Panc1 (cell line): ENCODE measurements around the gene SLC4A5.

Source experiments
- POLR2AphosphoS5 ChIP-seq: IDR thresholded peaks from 2 replicates; pipeline ENCODE4 v1.6.1; 2012; ENCODE audit warnings: mild to moderate bottlenecking, low read depth, low read length, moderate library complexity
- TCF7L2 ChIP-seq: IDR thresholded peaks from 2 replicates; pipeline ENCODE4 v1.6.1; 2011; ENCODE audit warnings: mild to moderate bottlenecking, low read depth, low read length, inconsistent platforms
- TF ChIP-seq, protein P1 (sequence below): fragments of 450-650 bp; IDR thresholded peaks from 2 replicates; pipeline ENCODE4 v1.5.1; 2017; ENCODE audit warnings: mild to moderate bottlenecking
- TF ChIP-seq, protein P2 (sequence below), 2 experiments: IDR thresholded peaks; 2 replicates each; pipeline ENCODE4 v1.6.1; 2011 to 2012; ENCODE audit warnings: low read depth in 2 of 2, control low read depth in 1 of 2, low read length in 1 of 2, mild to moderate bottlenecking in 1 of 2, moderate library complexity in 1 of 2; ENCODE audit not compliant: insufficient read depth in 1 of 2

GRCh38 chr2:74375838-74376237 is 32.6 kb upstream of the SLC4A5 start:
- TF ChIP-seq, protein P1, sequence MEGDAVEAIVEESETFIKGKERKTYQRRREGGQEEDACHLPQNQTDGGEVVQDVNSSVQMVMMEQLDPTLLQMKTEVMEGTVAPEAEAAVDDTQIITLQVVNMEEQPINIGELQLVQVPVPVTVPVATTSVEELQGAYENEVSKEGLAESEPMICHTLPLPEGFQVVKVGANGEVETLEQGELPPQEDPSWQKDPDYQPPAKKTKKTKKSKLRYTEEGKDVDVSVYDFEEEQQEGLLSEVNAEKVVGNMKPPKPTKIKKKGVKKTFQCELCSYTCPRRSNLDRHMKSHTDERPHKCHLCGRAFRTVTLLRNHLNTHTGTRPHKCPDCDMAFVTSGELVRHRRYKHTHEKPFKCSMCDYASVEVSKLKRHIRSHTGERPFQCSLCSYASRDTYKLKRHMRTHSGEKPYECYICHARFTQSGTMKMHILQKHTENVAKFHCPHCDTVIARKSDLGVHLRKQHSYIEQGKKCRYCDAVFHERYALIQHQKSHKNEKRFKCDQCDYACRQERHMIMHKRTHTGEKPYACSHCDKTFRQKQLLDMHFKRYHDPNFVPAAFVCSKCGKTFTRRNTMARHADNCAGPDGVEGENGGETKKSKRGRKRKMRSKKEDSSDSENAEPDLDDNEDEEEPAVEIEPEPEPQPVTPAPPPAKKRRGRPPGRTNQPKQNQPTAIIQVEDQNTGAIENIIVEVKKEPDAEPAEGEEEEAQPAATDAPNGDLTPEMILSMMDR = no peak
- no peak for TF ChIP-seq POLR2AphosphoS5
- TF ChIP-seq, protein P2, sequence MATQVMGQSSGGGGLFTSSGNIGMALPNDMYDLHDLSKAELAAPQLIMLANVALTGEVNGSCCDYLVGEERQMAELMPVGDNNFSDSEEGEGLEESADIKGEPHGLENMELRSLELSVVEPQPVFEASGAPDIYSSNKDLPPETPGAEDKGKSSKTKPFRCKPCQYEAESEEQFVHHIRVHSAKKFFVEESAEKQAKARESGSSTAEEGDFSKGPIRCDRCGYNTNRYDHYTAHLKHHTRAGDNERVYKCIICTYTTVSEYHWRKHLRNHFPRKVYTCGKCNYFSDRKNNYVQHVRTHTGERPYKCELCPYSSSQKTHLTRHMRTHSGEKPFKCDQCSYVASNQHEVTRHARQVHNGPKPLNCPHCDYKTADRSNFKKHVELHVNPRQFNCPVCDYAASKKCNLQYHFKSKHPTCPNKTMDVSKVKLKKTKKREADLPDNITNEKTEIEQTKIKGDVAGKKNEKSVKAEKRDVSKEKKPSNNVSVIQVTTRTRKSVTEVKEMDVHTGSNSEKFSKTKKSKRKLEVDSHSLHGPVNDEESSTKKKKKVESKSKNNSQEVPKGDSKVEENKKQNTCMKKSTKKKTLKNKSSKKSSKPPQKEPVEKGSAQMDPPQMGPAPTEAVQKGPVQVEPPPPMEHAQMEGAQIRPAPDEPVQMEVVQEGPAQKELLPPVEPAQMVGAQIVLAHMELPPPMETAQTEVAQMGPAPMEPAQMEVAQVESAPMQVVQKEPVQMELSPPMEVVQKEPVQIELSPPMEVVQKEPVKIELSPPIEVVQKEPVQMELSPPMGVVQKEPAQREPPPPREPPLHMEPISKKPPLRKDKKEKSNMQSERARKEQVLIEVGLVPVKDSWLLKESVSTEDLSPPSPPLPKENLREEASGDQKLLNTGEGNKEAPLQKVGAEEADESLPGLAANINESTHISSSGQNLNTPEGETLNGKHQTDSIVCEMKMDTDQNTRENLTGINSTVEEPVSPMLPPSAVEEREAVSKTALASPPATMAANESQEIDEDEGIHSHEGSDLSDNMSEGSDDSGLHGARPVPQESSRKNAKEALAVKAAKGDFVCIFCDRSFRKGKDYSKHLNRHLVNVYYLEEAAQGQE (IDR thresholded peaks at IDR 0.05; ENCODE audit: insufficient read depth in 1 of 2, low read depth in 2 of 2, low read length in 1 of 2) = no peak
- TF ChIP-seq TCF7L2 = no peak
